T-cell (primary cell): ENCODE measurements around the gene KRT4. TPM values are rescaled to one million over a fixed set of nuclear protein-coding genes. Genes with fewer than 3 reads are reported as not detected.

Source experiments
- ATAC-seq, 4 experiments: fragments of 200-7000 bp in 3 of 4; fragments of 150-1000 bp in 1 of 4; cut with Tn5 transposase; replicated peaks in 1 of 4; 1 replicate in 3 of 4; 2 replicates in 1 of 4; pipeline ENCODE4 v1.10.0; 2021; ENCODE audit warnings: moderate library complexity in 3 of 4, mild to moderate bottlenecking in 2 of 4, moderate number of reproducible peaks in 1 of 4
- CTCF ChIA-PET, 2 donors: fragments of 300-600 bp; sonication (Branson Sonifier 250); formaldehyde crosslinking; loops; one replicate each; lab custom pipeline; 2022; ENCODE audit warnings: antibody characterized with exemption in 2 of 2; lab: Charles Lee
- POLR2A ChIA-PET, 2 donors: fragments of 300-600 bp; sonication (Branson Sonifier 250); formaldehyde crosslinking; loops; one replicate each; lab custom pipeline; 2022; ENCODE audit warnings: antibody characterized with exemption in 2 of 2; lab: Charles Lee
- DNase-seq, 35 experiments: peaks; one replicate each; pipeline versions ENCODE4 v3.0.0 to v3.0.0-alpha.2; 2013 to 2023
- H3K27ac ChIP-seq: one replicate; pipeline ENCODE4 v1.5.1; 2013; ENCODE audit warnings: low read length
- H3K27me3 ChIP-seq, 2 experiments: replicated peaks in 1 of 2; 1 replicate in 1 of 2; 2 replicates in 1 of 2; pipeline versions ENCODE4 v1.6.1 to v1.7.0; 2013; ENCODE audit warnings: low read length in 1 of 2, mixed read lengths in 1 of 2; ENCODE audit not compliant: control insufficient read depth in 2 of 2, insufficient read depth in 2 of 2; ENCODE audit errors: extremely low read depth in 1 of 2
- H3K36me3 ChIP-seq, 2 donors: 1 replicate in 1 of 2; 2 replicates in 1 of 2; pipeline versions ENCODE4 v1.6.1 to v1.7.0; 2013; ENCODE audit warnings: low read length in 1 of 2; ENCODE audit not compliant: control insufficient read depth in 2 of 2, insufficient read depth in 1 of 2; ENCODE audit errors: extremely low read depth in 1 of 2
- H3K4me1 ChIP-seq, 2 experiments: 1 replicate in 1 of 2; 2 replicates in 1 of 2; pipeline versions ENCODE4 v1.6.1 to v1.7.0; 2013; ENCODE audit warnings: low read length in 2 of 2, mixed read lengths in 1 of 2; ENCODE audit not compliant: insufficient read depth in 2 of 2, control insufficient read depth in 1 of 2; ENCODE audit errors: extremely low read depth in 1 of 2
- H3K4me3 ChIP-seq, 2 donors: 1 replicate in 1 of 2; 2 replicates in 1 of 2; pipeline versions ENCODE4 v1.5.1 to v1.7.0; 2013; ENCODE audit warnings: mild to moderate bottlenecking in 2 of 2, low read length in 1 of 2, moderate library complexity in 1 of 2; ENCODE audit not compliant: control insufficient read depth in 1 of 2; ENCODE audit errors: extremely low read depth in 1 of 2
- H3K9me3 ChIP-seq: 2 replicates; pipeline ENCODE4 v1.7.0; 2013
- H3K27ac Mint-ChIP-seq, 2 donors: one replicate each; pipeline ENCODE4 v1.8.0; 2020 to 2021; ENCODE audit warnings: mild to moderate bottlenecking in 2 of 2, mixed read lengths in 2 of 2
- H3K27me3 Mint-ChIP-seq, 2 donors: one replicate each; pipeline ENCODE4 v1.8.0; 2021 to 2022; ENCODE audit warnings: mixed read lengths in 2 of 2
- H3K36me3 Mint-ChIP-seq: one replicate; pipeline ENCODE4 v1.8.0; 2021; ENCODE audit warnings: mixed read lengths
- H3K4me1 Mint-ChIP-seq, 3 donors: one replicate each; pipeline ENCODE4 v1.8.0; 2020 to 2022; ENCODE audit warnings: mixed read lengths in 3 of 3, mild to moderate bottlenecking in 1 of 3
- H3K4me3 Mint-ChIP-seq, 3 donors: one replicate each; pipeline ENCODE4 v1.8.0; 2020 to 2022; ENCODE audit warnings: mild to moderate bottlenecking in 3 of 3, mixed read lengths in 3 of 3, moderate library complexity in 3 of 3
- H3K9me3 Mint-ChIP-seq, 3 donors: one replicate each; pipeline ENCODE4 v1.8.0; 2020 to 2022; ENCODE audit warnings: mixed read lengths in 3 of 3
- WGBS: methylation state at CpG from one replicate; pipeline ENCODE4 v1.1.5; 2013; ENCODE audit warnings: missing lambda C conversion rate; ENCODE audit not compliant: insufficient coverage; 5-methylcytosine and 5-hydroxymethylcytosine counted together
- total RNA-seq, 35 experiments: library from RNA in 6 of 35; stranded (reverse) in 6 of 35; fragments of 120-200 nt in 1 of 35; gene quantifications; one replicate each; pipeline versions ENCODE4 v1.2.1 to v1.2.4 and lab custom pipeline; 2013 to 2026

KRT4 gene
- total RNA-seq, 5 donors from 2014 or later (not counting 1 experiment from before 2014, with no cell fraction given), result not detected

DNA sequence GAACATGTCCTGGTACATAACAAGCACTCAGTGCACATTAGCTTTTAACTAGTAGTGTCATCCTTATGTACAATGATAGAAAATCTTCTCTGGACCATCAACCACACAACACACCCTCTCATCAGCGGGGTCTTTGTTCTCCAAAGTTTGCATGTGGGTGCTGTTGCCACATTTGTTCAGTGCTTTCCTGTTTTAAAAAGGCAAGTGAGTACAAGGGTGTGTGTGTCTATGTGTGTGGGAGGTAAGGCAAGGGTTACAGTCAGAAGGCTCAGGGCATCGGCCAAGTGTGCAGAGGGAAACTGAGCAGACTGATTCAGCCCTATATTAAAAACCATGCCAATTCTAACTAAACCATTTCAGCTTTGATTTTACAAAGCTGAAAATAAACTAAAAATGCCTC is 54.7 kb downstream of the KRT4 start:
- H3K27me3 Mint-ChIP-seq, result peaks cover 0 to 7% of the 10 kb centered on the region in 2 donors
- no peaks in the 10 kb centered on the region for H3K9me3 ChIP-seq
- no peak overlapping the region for H3K27ac ChIP-seq
- no peaks in the 10 kb centered on the region for H3K4me1 Mint-ChIP-seq
- no CpG with 5 or more reads among the region's 2 CpGs for WGBS
- H3K4me1 ChIP-seq, result no peaks in the 10 kb centered on the region
- H3K27ac Mint-ChIP-seq, result no peak overlapping the region
- DNase-seq (no peak), ATAC-seq (no peak)
- POLR2A ChIA-PET, result no interaction called here
- CTCF ChIA-PET, result no interaction called here
- peaks cover 0 to 18% of the 10 kb centered on the region in 2 experiments for H3K27me3 ChIP-seq
- H3K4me3 ChIP-seq, result no peak overlapping the region
- H3K4me3 Mint-ChIP-seq, result no peak overlapping the region
- H3K9me3 Mint-ChIP-seq, result peaks cover 0 to 16% (median 9%) of the 10 kb centered on the region in 3 donors
- no peaks in the 10 kb centered on the region for H3K36me3 ChIP-seq
- H3K36me3 Mint-ChIP-seq, result no peaks in the 10 kb centered on the region

GRCh38 chr12:52757449-52758176 is 56.3 kb downstream of the KRT4 start:
- no peak for DNase-seq
- peaks cover 0 to 7% of the 10 kb centered on the region in 2 donors for H3K27me3 Mint-ChIP-seq
- H3K27ac ChIP-seq, result no peak overlapping the region
- H3K9me3 ChIP-seq, result no peaks in the 10 kb centered on the region
- no peak overlapping the region for H3K4me3 ChIP-seq
- H3K36me3 Mint-ChIP-seq, result no peaks in the 10 kb centered on the region
- no peaks in the 10 kb centered on the region for H3K36me3 ChIP-seq
- H3K4me1 ChIP-seq, result no peaks in the 10 kb centered on the region
- H3K4me3 Mint-ChIP-seq, result no peak overlapping the region
- ChIA-PET CTCF (interaction anchor here in 1 of 2 donors (0.7 kb wide), 1 partner anchor 61 kb away, joined by 3 read pairs; no protein-coding TSS in a partner anchor), POLR2A (interaction anchor here in 1 of 2 donors (0.7 kb wide), 1 partner anchor 23 kb away, joined by 3 read pairs; no protein-coding TSS in a partner anchor)
- peaks cover 0 to 27% of the 10 kb centered on the region in 2 experiments for H3K27me3 ChIP-seq
- no peaks in the 10 kb centered on the region for H3K4me1 Mint-ChIP-seq
- H3K9me3 Mint-ChIP-seq, result peaks cover 0 to 16% (median 9%) of the 10 kb centered on the region in 3 donors
- H3K27ac Mint-ChIP-seq, result no peak overlapping the region
- WGBS, result 43% methylated on average over 1 of the region's 1 CpG
- no peak for ATAC-seq

Other genes with a start within 250 kb of the KRT4 start
- gene KRT74, start 240.3 kb downstream of the KRT4 start, total RNA-seq, result under 1 TPM in 4 of 5 donors, not detected in 1; 0.20 to 0.79 (median 0.45) TPM
- gene KRT72, start 212.7 kb downstream of the KRT4 start, total RNA-seq, result 10 to 100 TPM; 10.1 to 52.7 (median 28.7) TPM
- gene KRT73, start 195.6 kb downstream of the KRT4 start, total RNA-seq, result 10 to 100 TPM in 3 of 5 donors, 1 to 10 TPM in 2; 6.8 to 37.9 (median 21.9) TPM
- 1 to 10 TPM in 2 of 5 donors, under 1 TPM in 3; 0.13 to 2.6 (median 0.82) TPM for gene KRT2, start 161.9 kb downstream of the KRT4 start, total RNA-seq
- gene KRT1, start 133.7 kb downstream of the KRT4 start, total RNA-seq, result 10 to 100 TPM in 2 of 5 donors, 1 to 10 TPM in 2, under 1 TPM in 1; 0.19 to 57.7 (median 10.0) TPM
- not detected for gene KRT77, start 110.6 kb downstream of the KRT4 start, total RNA-seq
- gene KRT76, start 36.8 kb downstream of the KRT4 start, total RNA-seq, result not detected
- gene KRT3, start 18.0 kb downstream of the KRT4 start, total RNA-seq, result not detected
- gene KRT79, start 20.2 kb upstream of the KRT4 start, total RNA-seq, result under 1 TPM in 1 of 5 donors, not detected in 4; 0.28 TPM
- gene KRT78, start 34.9 kb upstream of the KRT4 start, total RNA-seq, result not detected
- 10 to 100 TPM in 2 of 5 donors, 1 to 10 TPM in 1, under 1 TPM in 2; 0.42 to 13.3 (median 8.0) TPM for gene KRT8, start 91.0 kb upstream of the KRT4 start, total RNA-seq
- gene KRT18, start 135.0 kb upstream of the KRT4 start, total RNA-seq, result 10 to 100 TPM in 3 of 5 donors, 1 to 10 TPM in 2; 3.0 to 14.9 (median 11.8) TPM
- gene EIF4B, start 192.3 kb upstream of the KRT4 start, total RNA-seq, result 100 to 1,000 TPM; 710 to 755 (median 729) TPM
- 1 to 10 TPM; 2.5 to 5.1 (median 3.0) TPM for gene TNS2, start 235.9 kb upstream of the KRT4 start, total RNA-seq